Testis (tissue), 2 donors: Measurements from ENCODE around the gene PSMC3IP.

ENCODE experiments used
- CTCF ChIP-seq, 3 experiments: fragments of 450-650 bp in 2 of 3; fragments of 200-600 bp in 1 of 3; sonication (generic) in 1 of 3; IDR thresholded peaks; one replicate each; pipeline ENCODE4 v1.5.1; 2016 to 2019; ENCODE audit warnings: antibody characterized with exemption in 3 of 3, mild to moderate bottlenecking in 2 of 3, moderate library complexity in 1 of 3
- POLR2A ChIP-seq: fragments of 450-650 bp; IDR thresholded peaks from one replicate; pipeline ENCODE4 v1.6.1; 2017; ENCODE audit warnings: antibody characterized with exemption, mild to moderate bottlenecking, moderate library complexity

GRCh38 chr17:42590886-42591285 is 13.4 kb upstream of the PSMC3IP start:
- no peak for TF ChIP-seq CTCF (IDR thresholded peaks at IDR 0.05)
- no peak for TF ChIP-seq POLR2A
